Measurements from ENCODE around the gene SGO1. TPM values are rescaled to one million over a fixed set of nuclear protein-coding genes. Genes with fewer than 3 reads are reported as not detected.

SGO1 gene
- total RNA-seq, 1 donor from 2014 or later: 0.38 TPM

DNA sequence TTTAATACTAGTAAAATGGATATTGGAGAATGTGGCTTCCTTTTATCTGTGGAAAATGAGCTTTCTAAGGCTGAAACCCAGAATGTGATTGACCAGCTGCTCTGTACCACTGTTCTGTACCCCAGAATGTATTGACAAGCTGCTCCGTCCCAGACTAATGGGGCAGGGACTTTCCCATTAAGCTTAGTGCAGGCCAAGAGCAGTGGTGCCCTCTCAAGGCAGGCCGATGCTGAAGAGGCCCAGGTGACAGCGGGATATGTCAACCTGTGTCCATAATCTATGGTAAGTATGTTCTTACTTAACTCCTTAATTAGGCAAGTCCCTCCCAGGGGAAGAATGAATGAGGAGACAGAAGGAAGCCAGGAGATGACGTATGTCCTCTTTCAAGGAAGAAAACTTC lies 31.1 kb downstream of the SGO1 start:
- peaks cover 2% of the 10 kb centered on the region for H3K4me1 ChIP-seq
- H3K9me3 ChIP-seq (replicated peaks): no peaks in the 10 kb centered on the region
- DNase-seq: no peak
- no peaks in the 10 kb centered on the region for H3K27me3 ChIP-seq (ENCODE audit: low read depth)
- TF ChIP-seq, protein P1, sequence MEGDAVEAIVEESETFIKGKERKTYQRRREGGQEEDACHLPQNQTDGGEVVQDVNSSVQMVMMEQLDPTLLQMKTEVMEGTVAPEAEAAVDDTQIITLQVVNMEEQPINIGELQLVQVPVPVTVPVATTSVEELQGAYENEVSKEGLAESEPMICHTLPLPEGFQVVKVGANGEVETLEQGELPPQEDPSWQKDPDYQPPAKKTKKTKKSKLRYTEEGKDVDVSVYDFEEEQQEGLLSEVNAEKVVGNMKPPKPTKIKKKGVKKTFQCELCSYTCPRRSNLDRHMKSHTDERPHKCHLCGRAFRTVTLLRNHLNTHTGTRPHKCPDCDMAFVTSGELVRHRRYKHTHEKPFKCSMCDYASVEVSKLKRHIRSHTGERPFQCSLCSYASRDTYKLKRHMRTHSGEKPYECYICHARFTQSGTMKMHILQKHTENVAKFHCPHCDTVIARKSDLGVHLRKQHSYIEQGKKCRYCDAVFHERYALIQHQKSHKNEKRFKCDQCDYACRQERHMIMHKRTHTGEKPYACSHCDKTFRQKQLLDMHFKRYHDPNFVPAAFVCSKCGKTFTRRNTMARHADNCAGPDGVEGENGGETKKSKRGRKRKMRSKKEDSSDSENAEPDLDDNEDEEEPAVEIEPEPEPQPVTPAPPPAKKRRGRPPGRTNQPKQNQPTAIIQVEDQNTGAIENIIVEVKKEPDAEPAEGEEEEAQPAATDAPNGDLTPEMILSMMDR (IDR thresholded peaks at IDR 0.05; ENCODE audit: borderline replicate concordance): no peak
- no peak overlapping the region for H3K4me3 ChIP-seq
- H3K27ac ChIP-seq (replicated peaks): no peak overlapping the region
- peaks cover 46% of the 10 kb centered on the region for H3K36me3 ChIP-seq
- intact Hi-C loops (cut with micrococcal nuclease): no loop called here

DNA sequence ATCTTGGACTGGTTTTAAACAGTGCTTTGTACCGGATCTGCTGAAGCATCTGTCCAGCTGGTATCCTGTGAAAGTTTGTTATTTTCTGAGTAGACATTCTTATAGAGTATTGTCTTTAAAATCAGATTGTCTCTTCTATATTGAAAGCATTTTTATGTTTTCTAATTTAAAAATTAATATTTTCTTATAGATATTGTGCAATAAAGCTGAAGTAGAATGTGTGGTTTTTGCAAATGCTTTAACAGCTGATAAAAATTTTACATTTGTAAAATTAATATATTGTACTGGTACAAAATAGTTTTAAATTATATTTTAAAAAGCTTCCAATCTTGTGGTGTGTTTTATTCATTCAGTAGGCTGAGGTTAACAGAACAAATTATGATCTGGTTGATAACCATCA lies 31.9 kb downstream of the SGO1 start:
- Histone ChIP-seq H3K36me3 (peaks cover 54% of the 10 kb centered on the region), H3K27ac (replicated peaks) (no peak overlapping the region), H3K27me3 (ENCODE audit: low read depth) (no peaks in the 10 kb centered on the region), H3K9me3 (replicated peaks) (no peaks in the 10 kb centered on the region), H3K4me1 (no peaks in the 10 kb centered on the region), H3K4me3 (no peak overlapping the region)
- TF ChIP-seq, protein P1 (IDR thresholded peaks at IDR 0.05; ENCODE audit: borderline replicate concordance): no peak
- intact Hi-C loops (cut with micrococcal nuclease): no loop called here
- DNase-seq: no peak

DNA sequence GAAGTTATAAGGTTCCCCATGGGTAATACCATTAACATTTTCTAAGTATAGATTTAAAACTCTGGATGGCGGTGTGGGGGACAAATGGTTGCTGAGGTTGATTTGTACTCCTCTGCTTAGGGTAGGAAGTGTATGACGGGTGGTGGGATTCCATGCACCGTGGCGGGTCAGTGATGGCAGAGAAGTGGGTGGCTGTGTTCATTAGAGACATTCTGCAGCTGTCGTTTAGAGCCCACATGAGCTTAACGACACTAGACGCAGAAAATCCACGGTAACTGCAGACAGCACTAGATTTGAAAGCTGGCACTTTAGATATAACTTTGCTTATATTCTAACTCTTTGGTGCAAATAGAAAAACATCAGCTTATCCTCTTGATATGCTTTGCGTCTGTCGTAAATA lies 37.5 kb downstream of the SGO1 start:
- H3K36me3 ChIP-seq: peaks cover 64% of the 10 kb centered on the region
- intact Hi-C loops (cut with micrococcal nuclease): no loop called here

DNA sequence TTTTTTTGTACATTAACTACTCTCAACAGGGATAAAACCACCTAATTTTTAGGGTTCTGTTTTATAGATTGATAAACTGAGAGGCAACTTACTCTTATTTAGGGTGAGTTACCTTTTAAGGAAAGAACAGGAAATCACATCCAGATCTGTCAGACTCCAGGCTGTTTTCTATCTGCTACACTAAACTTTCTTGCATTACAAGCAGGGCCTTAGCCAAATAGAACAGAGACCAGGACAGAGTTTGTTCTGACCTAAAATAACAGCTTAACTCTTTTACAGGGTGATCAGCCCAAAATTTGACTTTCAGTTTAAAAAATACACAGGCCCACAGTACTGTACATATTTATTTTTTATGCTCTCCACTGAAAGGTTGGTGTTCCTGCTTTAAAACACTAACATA lies 38.6 kb downstream of the SGO1 start:
- TF ChIP-seq, protein P1 (IDR thresholded peaks at IDR 0.05; ENCODE audit: borderline replicate concordance): no peak
- no peak for DNase-seq
- Histone ChIP-seq H3K27me3 (ENCODE audit: low read depth) (no peaks in the 10 kb centered on the region), H3K36me3 (peaks cover 60% of the 10 kb centered on the region), H3K4me3 (no peak overlapping the region), H3K4me1 (peaks cover 2% of the 10 kb centered on the region), H3K9me3 (replicated peaks) (no peaks in the 10 kb centered on the region), H3K27ac (replicated peaks) (no peak overlapping the region)
- intact Hi-C loops (cut with micrococcal nuclease): no loop called here

More for the DNA sequence above, 37.5 kb downstream of the SGO1 start:
- no peaks in the 10 kb centered on the region for H3K27me3 ChIP-seq (ENCODE audit: low read depth)
- H3K4me3 ChIP-seq: no peak overlapping the region
- DNase-seq: no peak
- no peak overlapping the region for H3K27ac ChIP-seq (replicated peaks)
- TF ChIP-seq, protein P1 (IDR thresholded peaks at IDR 0.05; ENCODE audit: borderline replicate concordance): no peak
- H3K4me1 ChIP-seq: no peaks in the 10 kb centered on the region
- no peaks in the 10 kb centered on the region for H3K9me3 ChIP-seq (replicated peaks)

DNA sequence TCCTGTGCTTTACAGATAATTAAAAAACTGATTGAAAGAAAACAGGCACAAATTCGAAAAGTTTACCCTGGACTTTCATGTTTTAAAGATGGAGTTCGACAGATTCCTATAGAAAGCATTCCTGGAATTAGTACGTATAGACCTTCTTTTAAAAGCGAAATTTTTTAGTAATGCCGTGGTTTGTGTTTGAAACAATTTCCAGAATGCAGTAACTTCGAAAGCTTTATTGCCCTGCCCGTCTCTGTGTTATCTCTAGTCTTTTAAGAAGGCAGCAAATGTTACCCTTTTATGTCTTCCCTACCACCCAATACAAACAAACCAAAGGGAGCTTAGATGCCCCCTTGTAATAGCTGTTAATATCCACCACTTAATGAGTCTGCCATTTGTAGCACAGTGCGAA lies 39.7 kb downstream of the SGO1 start:
- DNase-seq: no peak
- H3K27me3 ChIP-seq (ENCODE audit: low read depth): no peaks in the 10 kb centered on the region
- peaks cover 13% of the 10 kb centered on the region for H3K4me1 ChIP-seq
- H3K4me3 ChIP-seq: no peak overlapping the region
- intact Hi-C loops (cut with micrococcal nuclease): no loop called here
- TF ChIP-seq, protein P1 (IDR thresholded peaks at IDR 0.05; ENCODE audit: borderline replicate concordance): no peak
- H3K27ac ChIP-seq (replicated peaks): no peak overlapping the region
- H3K9me3 ChIP-seq (replicated peaks): no peaks in the 10 kb centered on the region
- H3K36me3 ChIP-seq: peaks cover 49% of the 10 kb centered on the region

GRCh38 chr3:20145874-20146273 lies 40.1 kb downstream of the SGO1 start:
- H3K36me3 ChIP-seq: peaks cover 47% of the 10 kb centered on the region
- TF ChIP-seq, protein P1 (IDR thresholded peaks at IDR 0.05; ENCODE audit: borderline replicate concordance): no peak
- intact Hi-C loops (cut with micrococcal nuclease): no loop called here

More at GRCh38 chr3:20145874-20146273, 40.1 kb downstream of the SGO1 start:
- no peak overlapping the region for H3K27ac ChIP-seq (replicated peaks)
- no peaks in the 10 kb centered on the region for H3K27me3 ChIP-seq (ENCODE audit: low read depth)
- no peak for DNase-seq
- H3K4me3 ChIP-seq: no peak overlapping the region
- H3K4me1 ChIP-seq: peaks cover 17% of the 10 kb centered on the region
- no peaks in the 10 kb centered on the region for H3K9me3 ChIP-seq (replicated peaks)
